Fibroblast of skin of scalp (primary cell): ENCODE data around the gene PLA2G4D.
A peak's percentile ranks its signal among the peaks of the same experiment; 100 is the strongest.

ENCODE experiments used
- DNase-seq: peaks from one replicate; pipeline ENCODE4 v3.0.0-alpha.2; 2013

PLA2G4D gene

DNA sequence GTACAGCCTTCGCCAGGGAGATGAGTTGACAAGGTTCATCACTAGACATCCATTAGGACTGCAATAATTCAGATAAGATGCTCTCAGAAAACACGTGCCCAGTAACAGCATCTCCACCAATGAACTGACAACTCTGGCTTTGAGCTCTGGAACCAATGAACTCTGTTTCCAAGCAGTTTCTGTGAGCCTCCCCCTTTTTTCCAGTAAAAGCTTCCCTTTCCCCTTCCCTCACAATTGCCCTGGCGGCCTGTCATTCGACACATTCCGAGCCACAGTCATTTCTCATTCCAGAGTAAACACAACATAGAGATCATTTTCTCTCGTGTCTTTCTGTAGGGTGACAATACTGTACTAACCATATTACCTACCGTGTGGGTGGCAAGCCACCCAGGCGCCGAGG, 3.6 kb downstream of the PLA2G4D start:
- no peak for DNase-seq

DNA sequence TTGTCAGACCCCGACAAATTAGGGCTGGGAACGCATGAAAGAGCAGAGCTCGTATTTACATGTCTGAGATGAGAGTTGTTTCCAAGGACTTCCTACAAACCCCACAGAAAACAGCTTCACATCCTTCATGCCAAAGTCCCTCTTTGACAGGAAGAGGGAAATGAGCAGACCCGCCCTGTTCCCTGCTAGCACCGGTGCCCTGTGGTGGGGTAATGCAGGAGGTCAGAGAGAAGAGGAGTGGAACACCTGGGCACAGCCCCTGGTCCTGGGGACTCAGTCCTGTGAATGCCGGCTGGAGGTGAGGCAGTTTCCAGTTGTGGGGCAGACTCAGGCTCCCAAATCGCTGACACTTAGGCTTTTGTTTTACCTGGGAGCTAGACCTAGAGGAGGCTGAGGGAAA, 4.0 kb downstream of the PLA2G4D start:
- no peak for DNase-seq

DNA sequence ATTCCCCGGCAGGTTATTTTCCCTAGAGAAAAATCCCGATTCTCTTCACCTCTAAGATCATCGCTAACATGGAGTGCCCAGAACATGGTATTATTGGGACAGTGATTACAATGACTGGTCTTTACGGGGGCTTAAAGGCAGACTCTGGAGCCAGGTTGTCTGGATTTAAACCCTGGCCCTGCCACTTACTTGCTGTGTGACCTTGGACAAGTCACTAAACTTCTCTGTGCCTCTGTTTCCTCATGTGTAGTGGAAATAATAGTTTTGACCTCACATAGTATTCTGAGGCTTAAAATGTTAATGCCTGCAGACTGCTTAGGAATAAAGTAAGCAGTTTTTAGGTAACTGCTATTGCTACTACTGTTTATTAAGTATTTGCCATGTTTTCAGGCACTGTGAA, 4.4 kb downstream of the PLA2G4D start:
- DNase-seq: no peak

DNA sequence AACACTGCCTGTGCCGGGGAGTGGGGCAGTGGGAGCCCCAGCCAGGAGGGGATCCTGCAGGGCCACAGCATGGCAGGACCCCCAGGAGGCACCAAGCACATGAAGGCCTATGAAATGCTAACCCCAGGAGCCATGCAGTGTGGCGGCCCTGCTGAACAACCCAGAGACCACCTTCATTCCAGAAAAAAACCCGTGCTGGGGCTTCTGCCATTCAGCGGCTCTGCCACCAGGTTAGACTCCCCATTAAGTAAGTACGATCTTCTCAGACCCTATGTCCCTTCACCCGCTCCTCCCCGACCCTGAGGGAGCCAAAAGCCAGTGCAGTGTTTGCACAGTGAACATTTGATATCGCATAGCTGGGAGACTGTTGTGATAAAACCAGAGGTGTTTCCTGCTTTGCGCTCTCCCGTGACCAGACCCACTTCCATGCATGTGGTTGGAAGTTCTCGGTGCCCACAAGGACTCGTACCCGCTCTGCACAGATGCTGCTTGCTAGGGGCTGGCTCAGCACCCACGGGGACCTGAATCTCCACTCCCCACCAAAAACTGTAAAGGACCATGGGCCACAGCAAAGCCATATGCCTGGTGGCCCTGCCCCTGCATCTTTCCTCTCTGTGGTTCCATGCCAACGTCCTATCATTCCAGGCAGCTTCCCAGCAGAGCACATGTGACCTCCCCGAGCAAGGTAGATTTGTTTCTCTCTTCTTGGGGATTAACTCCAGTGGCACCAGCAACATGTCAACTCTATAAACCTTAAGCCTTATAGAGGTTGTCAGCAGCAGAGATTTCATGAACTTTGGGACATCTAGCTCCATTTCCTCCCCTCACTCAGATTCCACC, 5.3 kb downstream of the PLA2G4D start:
- DNase-seq: no peak

DNA sequence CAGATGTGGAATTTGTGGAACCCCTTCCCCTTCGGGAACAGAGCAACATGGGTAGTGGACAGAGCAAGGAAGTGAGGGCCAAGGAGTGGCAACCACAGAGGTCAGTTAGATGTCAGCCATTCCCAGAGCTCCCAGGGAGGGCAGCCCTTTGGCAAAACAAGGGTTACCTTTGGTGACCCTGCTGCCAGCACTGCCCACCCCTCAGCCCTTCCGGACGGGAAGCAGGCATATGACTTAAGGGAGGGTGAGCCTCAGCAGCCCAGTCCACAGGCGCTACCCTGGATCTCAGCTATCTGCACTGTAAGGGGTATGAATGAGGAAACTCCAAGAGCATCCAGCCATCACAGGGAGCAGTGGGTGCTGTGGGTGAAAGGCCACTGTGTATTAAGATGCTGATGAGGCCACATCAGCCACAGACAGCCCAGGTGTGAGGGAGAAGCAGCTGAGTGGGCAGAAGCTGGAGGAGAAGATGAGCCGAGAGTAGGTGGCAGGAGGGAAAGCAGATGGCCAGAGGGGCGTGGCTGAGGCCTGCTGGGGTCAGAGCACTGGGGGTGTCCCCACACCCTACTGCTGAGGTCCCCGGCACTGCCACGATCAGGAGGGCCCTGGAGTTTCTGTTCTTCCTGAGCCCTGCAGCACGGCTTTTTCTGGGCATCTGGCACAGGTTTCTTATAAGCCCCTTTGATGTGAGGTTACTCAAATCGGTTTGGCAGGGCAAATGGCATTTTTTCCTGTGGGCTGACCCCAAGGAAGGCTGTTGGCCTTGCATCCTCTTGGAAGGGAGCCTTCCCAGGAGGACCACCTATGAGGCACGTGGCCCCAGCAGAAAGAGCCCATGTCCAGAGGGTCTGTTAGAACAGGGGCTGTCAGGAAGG, 6.2 kb downstream of the PLA2G4D start:
- DNase-seq: no peak

DNA sequence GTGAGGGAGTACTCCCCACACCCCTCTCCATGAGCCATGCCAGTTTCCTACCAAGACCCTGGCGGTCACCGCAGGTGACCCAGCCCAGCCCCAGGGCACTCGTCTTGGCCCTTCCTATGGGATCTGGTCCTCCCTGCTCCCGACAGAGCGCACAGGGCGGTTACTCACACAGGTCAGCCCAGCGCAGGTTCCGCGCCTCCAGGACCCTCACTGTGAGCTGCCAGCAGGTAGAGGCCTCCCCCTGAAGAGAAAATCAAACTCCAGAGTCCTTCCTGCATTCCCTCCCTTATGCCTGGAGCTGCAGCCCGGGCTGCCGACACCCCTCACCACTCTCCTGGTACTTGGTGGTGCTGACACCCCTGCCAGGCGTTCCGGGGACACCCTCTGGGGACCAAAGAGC, 6.9 kb downstream of the PLA2G4D start:
- DNase-seq: no peak

DNA sequence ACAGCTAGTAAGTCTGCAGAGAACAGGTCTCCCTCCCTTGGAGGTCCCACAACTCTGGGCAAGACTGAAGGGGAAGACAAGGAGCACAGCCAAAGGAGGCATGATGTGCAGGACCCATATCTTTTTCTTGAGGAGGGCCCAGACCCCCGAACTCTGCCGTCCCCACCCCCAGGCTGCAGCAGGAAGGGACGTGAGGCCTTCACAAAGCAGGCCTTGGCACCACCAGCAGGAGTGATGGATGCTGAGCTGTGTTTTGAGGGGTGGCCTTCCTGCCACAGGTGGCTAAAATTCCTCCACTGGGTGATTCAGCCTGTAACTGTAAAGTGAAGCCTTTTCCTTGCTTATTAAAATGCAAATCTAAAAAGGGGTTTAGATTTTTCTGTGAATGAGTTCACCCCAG, 8.6 kb downstream of the PLA2G4D start:
- no peak for DNase-seq

DNA sequence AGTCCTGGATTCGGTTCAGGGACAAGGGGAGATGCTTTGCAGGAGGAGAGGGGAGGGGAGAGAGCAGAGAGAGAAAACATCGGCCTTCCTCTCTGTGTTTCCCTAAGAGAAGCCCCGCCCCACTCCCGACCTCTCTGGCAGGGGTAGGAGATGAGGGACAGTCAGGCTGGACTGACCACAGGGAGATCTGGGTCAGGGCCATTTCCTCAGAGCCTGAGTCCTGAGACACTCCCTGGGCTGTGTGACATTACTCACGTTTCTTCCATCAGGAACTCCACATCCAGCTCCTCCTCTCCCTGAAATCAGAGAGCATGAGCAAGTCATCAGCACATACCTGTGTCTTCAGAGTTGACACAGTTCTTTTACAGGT, 9.1 kb downstream of the PLA2G4D start:
- no peak for DNase-seq

DNA sequence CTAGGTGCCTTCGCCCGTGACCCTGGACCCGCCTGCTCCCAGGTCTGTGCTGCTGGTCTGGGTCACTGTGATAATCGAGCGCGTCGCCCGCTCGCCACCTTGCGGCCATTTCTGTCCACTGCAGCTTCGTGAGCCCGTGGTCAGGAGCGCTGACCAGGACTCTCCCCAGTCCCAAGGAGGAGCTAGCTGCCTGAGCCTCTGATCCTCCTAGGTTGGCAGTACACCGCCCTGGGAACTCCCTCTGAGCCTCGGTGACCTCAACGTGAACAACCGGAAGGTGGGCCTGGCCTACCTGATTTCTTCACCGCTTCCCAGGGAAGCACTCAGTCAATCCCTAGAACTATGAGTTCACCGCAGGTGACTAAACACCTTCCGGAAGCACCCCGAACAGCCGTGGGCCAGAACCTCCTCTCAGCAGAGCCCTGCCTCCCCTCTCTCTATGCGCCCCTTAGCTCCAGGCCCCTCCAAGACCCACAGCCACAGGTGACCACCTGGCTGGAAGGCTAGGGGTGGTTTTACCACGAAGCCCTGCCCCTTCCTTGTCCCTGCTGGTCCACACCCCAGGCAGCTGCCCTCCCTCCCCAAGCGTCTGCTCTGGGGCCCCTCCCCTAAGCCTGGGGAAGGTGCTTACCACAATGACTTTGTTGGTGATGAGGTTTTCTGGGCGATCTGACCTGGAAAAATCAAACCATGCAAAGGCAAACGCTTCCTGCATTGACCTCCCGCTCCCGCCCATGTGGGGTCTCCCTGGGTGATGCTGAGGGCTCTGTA, 9.7 kb downstream of the PLA2G4D start:
- peak; percentile 48 for DNase-seq

DNA sequence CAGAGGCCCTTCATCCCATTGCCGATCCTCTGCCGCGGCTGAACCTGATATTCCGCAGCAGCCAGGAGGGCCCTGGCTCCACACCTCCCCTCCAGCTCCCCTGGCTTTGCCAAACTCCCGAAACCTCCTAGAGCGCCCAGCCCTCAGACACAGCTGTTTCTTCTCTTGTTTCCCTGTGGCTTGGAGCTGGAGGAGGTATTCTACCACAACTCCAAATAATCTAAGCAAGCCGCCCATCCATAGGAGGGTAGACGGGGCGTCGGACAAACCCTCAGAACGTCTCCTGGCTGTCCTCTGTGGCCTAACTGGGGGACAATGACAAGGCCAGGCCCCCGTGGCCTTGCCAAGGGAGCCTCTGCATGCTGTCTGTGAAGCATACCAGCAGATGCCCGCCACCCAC, 10.4 kb downstream of the PLA2G4D start:
- DNase-seq: no peak

DNA sequence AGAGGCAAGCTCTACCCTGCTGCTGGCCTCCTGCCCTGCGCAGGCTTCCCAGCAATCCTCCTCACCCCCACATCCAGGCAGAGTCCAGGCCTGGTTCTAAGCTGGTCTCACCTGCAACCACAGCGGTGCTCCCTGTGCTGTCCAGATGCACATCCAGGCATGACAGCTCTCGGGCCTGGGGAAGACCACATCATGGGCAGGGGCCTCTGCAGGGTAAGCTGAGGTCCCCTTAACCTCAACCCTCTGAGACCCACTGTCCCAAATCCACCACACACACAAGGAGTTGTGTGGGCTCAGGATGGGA, 10.8 kb downstream of the PLA2G4D start:
- no peak for DNase-seq

DNA sequence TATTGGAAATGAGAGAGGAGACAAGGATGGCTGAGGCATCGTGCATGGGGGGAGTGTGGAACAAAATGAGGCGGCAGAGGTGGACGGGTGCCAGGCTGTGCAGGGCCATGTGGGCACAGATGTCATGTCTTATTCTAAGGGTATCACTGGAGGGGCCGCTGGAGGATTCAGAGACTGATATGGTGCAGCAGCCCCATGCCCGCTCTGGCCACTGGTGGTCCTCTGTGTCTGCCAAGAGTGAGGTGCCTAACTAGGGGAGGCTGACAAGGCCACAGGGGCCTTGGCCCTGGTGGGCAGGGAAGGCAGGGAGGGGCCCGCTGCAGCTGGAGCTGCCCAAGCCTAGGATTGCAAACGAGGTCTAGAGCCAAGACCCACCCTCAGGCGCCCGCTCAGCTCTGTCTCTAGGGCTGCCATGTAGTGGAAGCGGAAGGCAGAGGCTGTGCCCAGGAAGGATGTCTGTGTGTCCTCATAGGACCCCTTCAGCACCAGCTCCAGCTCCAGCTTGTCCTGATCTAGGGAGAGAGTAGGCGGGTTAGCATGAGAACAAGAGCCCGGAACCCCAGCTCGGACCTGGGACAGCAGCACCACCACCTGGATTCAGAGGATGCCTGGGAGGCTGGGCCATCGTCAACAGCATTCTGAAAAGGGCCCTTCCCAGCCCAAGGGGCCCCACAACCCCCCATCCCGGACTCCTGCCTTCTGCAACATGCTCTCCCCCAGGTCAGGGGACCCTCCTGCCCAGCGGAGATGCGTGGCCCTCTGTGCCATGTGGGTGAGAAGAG, 11.3 kb downstream of the PLA2G4D start:
- no peak for DNase-seq

DNA sequence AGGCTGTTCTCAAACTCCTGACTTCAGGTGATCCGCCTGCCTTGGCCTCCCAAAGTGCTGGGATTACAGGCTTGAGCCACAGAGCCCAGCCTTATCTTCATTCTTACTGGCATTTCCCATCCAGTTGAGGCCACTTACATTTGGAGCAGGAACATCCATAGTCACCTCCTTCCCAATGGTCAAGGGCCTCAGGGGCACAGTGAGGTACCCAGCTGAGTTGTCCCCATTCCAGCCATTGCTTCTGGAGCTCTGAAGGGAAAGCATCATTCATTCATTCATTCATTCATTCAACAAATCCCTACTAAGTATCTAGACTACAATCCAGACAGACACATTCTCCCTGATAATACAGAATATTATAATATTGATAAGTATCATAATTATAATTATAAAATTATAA, 12.2 kb downstream of the PLA2G4D start:
- DNase-seq: no peak

DNA sequence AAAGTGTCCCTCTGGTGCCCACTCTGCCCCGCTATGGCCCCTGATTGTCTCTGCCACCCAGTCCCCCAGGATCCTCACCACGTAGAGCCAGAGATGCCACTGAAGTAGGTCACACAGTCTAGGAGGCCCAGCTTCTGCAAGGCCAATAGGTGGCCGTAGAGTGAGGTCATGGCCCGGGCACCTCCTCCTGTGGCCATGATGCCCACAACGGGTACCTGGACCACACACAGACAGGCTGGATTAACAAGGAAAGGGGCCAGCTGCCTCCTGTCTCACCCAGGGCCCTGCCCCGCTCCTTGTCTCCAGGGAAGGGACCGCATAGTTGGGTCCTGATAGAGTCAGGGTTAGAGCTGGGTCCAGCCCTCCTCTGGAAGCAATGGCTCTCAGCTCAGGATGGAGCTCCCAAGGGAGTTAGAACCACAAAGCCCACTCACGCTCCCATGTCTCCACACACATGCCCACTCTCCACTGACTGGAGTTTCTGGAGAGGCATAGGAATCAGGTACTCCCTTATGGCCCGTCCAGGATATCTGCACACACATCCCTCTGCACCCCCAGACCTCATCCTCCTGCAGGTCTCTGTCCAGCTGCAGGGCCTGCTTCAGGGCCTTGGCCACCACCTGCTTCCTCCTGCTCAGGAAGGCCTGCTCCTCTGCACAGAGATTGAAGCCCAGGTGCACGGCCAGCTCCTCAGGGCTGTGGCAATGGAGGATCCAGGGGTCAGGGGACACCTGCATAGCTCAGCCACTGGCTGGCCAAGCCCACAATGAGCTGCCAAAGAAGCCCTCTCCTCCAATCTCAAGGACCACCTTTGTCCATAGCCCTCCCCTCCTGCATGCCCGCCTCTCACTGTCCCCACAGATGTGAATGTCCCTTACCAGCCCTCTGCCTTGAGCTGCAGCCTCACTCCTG, 13.2 kb downstream of the PLA2G4D start:
- DNase-seq: no peak

DNA sequence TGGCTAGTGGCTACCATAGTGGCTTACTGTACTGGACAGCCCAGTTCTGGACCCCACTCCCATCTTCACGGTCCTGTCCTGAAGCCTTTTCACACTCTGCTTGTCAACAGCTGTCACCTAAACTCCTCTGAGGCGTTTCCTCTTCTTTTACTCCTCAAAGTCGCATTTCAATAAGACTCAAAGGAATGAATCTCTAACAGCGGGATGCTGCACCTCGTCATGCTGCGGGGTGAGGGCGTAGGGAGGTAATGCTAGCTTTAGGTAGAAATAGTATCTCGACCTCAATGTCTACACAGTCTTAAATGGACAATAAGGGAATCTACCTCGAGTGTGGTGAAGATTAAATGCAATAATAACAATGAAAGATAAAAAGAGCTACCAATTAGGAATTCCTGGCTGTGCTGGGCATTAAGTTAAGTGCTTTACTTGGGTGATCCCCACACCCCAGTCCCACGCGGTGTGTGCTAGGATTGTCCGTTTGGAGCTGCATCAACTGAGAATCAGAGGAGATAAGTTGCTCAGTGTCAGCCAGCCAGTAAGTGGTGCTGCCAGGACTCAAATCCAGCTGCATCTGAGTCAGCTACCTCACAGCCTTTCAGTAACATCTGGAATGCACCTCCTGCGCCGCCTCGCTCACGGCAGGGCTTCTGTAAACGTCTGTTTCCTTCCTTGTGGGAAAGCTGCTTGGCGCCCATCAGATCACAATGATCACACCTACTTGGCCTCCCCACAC, 14.0 kb downstream of the PLA2G4D start:
- DNase-seq: no peak

DNA sequence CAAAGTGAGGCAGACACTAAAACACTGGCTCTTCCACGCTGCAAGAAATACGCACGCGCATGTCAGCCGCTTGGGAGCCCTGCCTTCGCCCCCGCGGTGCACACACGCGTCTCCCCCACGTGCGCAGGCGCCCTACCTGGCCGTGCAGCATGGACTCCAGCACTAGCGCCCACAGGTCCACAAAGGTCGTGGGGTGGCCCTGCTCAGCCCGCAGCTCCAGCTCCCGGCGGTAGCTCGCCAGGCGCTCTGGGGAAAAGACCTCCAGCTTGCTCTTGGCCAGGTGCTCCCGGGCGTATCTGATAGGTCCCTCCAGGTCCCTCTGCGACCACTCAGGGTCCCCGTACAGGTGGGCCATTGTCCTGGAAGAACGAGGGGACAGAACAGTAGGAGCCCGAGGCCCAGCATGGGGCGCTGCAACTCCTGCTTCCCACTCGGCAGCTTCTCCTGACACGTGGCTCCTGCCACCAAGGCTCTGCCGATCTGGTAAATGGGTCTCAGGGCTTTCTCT, 14.9 kb downstream of the PLA2G4D start:
- no peak for DNase-seq

DNA sequence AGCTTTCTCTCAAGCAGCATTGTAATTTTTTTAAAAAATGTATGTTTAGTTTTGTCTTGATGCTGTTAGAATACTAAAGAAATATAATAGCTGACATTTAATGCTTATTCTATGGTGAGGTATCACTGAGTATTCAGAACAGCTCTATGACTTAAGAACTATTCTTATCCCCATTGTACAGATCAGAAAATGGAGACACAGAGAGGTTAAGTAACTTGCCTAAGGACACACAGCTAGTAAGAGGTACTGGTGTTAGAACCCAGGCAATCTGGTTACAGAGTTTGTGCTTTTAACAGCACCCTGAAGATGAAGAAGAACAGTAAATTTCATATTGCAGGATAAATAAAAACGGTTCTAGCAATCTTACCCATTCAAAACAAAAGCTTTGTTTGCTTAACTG, 15.5 kb downstream of the PLA2G4D start:
- no peak for DNase-seq

DNA sequence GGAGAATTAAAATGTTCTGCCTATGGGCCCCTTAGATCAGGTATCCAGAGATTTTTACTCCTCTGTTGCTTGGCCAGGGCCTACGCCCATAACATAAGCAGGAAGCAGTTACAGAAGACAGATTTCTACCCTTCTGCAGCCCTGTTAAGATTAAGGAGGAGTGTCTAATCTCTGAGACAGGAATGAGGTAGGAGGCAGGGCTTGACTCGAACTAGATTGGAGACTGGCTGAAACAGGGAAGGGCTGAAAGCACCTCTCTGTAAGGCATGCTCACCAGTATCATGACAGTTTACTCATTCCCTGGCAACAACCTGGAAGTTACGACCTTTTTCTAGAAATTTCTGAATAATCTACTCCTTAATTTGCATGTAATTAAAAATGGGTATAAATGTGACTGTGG, 16.7 kb downstream of the PLA2G4D start:
- DNase-seq: no peak

DNA sequence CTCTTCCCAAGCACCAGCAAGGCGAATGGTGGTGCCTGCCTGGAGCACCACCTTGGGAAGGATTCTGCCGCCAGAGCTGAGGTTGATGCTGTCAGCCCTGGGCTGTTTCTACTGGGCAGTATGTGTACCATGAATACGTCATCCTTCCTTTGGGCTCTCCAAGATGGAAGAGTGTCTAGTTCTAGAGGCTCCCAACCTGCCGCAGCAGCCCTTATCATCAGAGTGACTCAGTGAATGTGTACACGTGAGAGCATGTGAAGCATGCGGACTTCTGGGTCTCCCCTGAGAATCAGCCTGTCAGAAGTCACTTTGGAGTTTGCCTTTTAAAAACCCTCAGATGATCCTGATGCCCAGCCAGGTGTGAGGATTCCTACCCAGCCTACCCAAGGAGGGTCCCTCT, 20.9 kb downstream of the PLA2G4D start:
- no peak for DNase-seq

DNA sequence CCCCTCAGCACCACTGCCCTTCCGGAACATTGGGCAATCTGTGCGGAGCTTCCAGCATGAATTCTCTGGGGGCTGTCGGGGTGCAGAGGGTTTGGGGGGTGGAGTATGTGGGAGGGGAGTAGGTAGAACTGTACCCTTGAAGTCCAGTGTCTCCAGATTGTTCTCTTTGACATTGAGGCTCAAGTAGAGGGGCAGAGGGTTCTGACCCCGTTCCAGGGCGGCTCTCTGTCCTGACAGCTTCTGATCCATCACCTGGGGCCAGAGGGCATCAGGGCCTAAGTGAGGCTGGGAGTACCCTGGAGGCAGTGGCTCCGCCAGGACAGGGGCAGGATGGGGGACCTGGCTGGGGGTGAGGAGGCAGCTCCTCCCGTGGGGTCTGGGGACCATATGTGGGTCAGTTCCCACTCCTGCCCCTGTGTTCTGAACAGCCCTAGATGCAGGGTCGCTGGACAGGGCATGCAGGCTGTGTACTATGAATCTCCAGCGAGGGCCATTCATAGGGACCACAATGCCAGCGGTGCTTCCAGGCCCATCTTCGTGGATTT, 22.1 kb downstream of the PLA2G4D start:
- DNase-seq: no peak
